ENCODE measurements around the gene NDUFS6.

Gene NDUFS6

GRCh38 chr5:1801222-1801966 is at the start of gene NDUFS6:
TSS of gene NDUFS6 (plus strand) at chr5:1801407. CDS start at chr5:1801418, 11 bp downstream.
- DNase-seq (ENCODE audit: low read depth, low spot score), result no peak
- ChIA-PET CTCF (interaction anchor here (1.2 kb wide), 1 partner anchor 8 kb away, joined by 3 read pairs; no protein-coding TSS in a partner anchor), POLR2A (no interaction called here)
- no peak for TF ChIP-seq CTCF (IDR thresholded peaks at IDR 0.05; ENCODE audit: insufficient read depth, low read length, missing control alignments)
- peak within 1 kb of the TSS; percentile 93 for H3K4me3 ChIP-seq (ENCODE audit: low read depth, low read length)

- H3K4me3 ChIP-seq (ENCODE audit: low read depth, low read length), result no peak overlapping the region
- ChIA-PET POLR2A (no interaction called here), CTCF (interaction anchor here (1.0 kb wide), 1 partner anchor 14 kb away, joined by 3 read pairs; no protein-coding TSS in a partner anchor)
- no peak for TF ChIP-seq CTCF (IDR thresholded peaks at IDR 0.05; ENCODE audit: insufficient read depth, low read length, missing control alignments)
- no peak for DNase-seq (ENCODE audit: low read depth, low spot score)
Observed at GRCh38 chr5:1751864-1752822, 49.1 kb upstream of the NDUFS6 start.

GRCh38 chr5:1752881-1753280 is 48.3 kb upstream of the NDUFS6 start:
- no peak for DNase-seq (ENCODE audit: low read depth, low spot score)
- no peak overlapping the region for H3K4me3 ChIP-seq (ENCODE audit: low read depth, low read length)
- no peak for TF ChIP-seq CTCF (IDR thresholded peaks at IDR 0.05; ENCODE audit: insufficient read depth, low read length, missing control alignments)
- CTCF ChIA-PET, result interaction anchor here (0.8 kb wide), 1 partner anchor 11 kb away, joined by 3 read pairs; no protein-coding TSS in a partner anchor
- POLR2A ChIA-PET, result no interaction called here

GRCh38 chr5:1753490-1753889 is 47.7 kb upstream of the NDUFS6 start:
- TF ChIP-seq CTCF (IDR thresholded peaks at IDR 0.05; ENCODE audit: insufficient read depth, low read length, missing control alignments), result no peak
- no peak for DNase-seq (ENCODE audit: low read depth, low spot score)
- CTCF ChIA-PET, result interaction anchor here (0.8 kb wide), 1 partner anchor 10 kb away, joined by 3 read pairs; no protein-coding TSS in a partner anchor
- H3K4me3 ChIP-seq (ENCODE audit: low read depth, low read length), result no peak overlapping the region
- POLR2A ChIA-PET, result no interaction called here

GRCh38 chr5:1754531-1755220 is 46.5 kb upstream of the NDUFS6 start:
- CTCF ChIA-PET, result no interaction called here
- no peak overlapping the region for H3K4me3 ChIP-seq (ENCODE audit: low read depth, low read length)
- no peak for TF ChIP-seq CTCF (IDR thresholded peaks at IDR 0.05; ENCODE audit: insufficient read depth, low read length, missing control alignments)
- POLR2A ChIA-PET, result no interaction called here
- DNase-seq (ENCODE audit: low read depth, low spot score), result no peak
